Measurements from ENCODE around the gene SLC24A4. TPM values are rescaled to one million over a fixed set of nuclear protein-coding genes. Genes with fewer than 3 reads are reported as not detected.

SLC24A4 gene
- polyA plus RNA-seq, 1 donor (not counting 4 experiments of a cell fraction or from before 2014, with no cell fraction given) = 0.10 TPM

- no peak overlapping the region for H3K4me2 ChIP-seq (ENCODE audit: control insufficient read depth, extremely low read depth, insufficient read depth, low read depth, low read length)
- no peak overlapping the region for H2AFZ ChIP-seq (ENCODE audit: control insufficient read depth, low read length)
- no peaks in the 10 kb centered on the region for H3K36me3 ChIP-seq (ENCODE audit: control insufficient read depth in 2 of 2, extremely low read depth in 1 of 2, insufficient read depth in 2 of 2, low read length in 2 of 2)
- no peak overlapping the region for H3K27ac ChIP-seq (ENCODE audit: control insufficient read depth, insufficient read depth, low read length)
- no peaks in the 10 kb centered on the region for H3K9me1 ChIP-seq (ENCODE audit: control insufficient read depth, extremely low read depth, insufficient read depth, low read length)
- no peaks in the 10 kb centered on the region for H3K79me2 ChIP-seq (ENCODE audit: control insufficient read depth, insufficient read depth, low read length)
- no peak for FAIRE-seq
- no peak overlapping the region for H3K4me3 ChIP-seq (ENCODE audit: control insufficient read depth in 2 of 3, extremely low read depth in 1 of 3, insufficient read depth in 2 of 3, low read depth in 1 of 3, low read length in 3 of 3)
- H4K20me1 ChIP-seq (ENCODE audit: control insufficient read depth, extremely low read depth, insufficient read depth, low read length) = no peaks in the 10 kb centered on the region
- H3K9me3 ChIP-seq (ENCODE audit: control insufficient read depth, low read depth, low read length) = peaks cover 7% of the 10 kb centered on the region
- no peak overlapping the region for H3K9ac ChIP-seq (ENCODE audit: control insufficient read depth, extremely low read depth, insufficient read depth, low read length)
- DNase-seq (ENCODE audit: low read depth, low spot score) = no peak
- TF ChIP-seq CTCF (optimal IDR thresholded peaks at IDR 0.05 in 1 of 3, IDR thresholded peaks at IDR 0.05 in 1 of 3, conservative IDR thresholded peaks at IDR 0.05 in 1 of 3; ENCODE audit: extremely low read depth in 1 of 3, insufficient read depth in 2 of 3, low read length in 3 of 3) = no peak
- no peak for TF ChIP-seq EZH2 (IDR thresholded peaks at IDR 0.05; ENCODE audit: low read length)
- peaks cover 10% of the 10 kb centered on the region for H3K4me1 ChIP-seq (ENCODE audit: control insufficient read depth, extremely low read depth, insufficient read depth, low read length)
- H3K27me3 ChIP-seq (ENCODE audit: control insufficient read depth, extremely low read depth, insufficient read depth, low read length) = no peaks in the 10 kb centered on the region
- dilution Hi-C loops (cut with MboI; ENCODE audit: extremely low pct_ligation_motif_present, low sequenced_read_pairs) = no loop called here
These were observed 140.2 kb downstream of the SLC24A4 start for GRCh38 chr14:92463141-92463540.

- Histone ChIP-seq H3K4me1 (ENCODE audit: control insufficient read depth, extremely low read depth, insufficient read depth, low read length) (peaks cover 8% of the 10 kb centered on the region), H3K4me2 (ENCODE audit: control insufficient read depth, extremely low read depth, insufficient read depth, low read depth, low read length) (no peak overlapping the region), H2AFZ (ENCODE audit: control insufficient read depth, low read length) (no peak overlapping the region), H3K79me2 (ENCODE audit: control insufficient read depth, insufficient read depth, low read length) (no peaks in the 10 kb centered on the region), H3K9me3 (ENCODE audit: control insufficient read depth, low read depth, low read length) (peaks cover 7% of the 10 kb centered on the region), H4K20me1 (ENCODE audit: control insufficient read depth, extremely low read depth, insufficient read depth, low read length) (no peaks in the 10 kb centered on the region), H3K36me3 (ENCODE audit: control insufficient read depth in 2 of 2, extremely low read depth in 1 of 2, insufficient read depth in 2 of 2, low read length in 2 of 2) (no peaks in the 10 kb centered on the region), H3K27ac (ENCODE audit: control insufficient read depth, insufficient read depth, low read length) (no peak overlapping the region), H3K27me3 (ENCODE audit: control insufficient read depth, extremely low read depth, insufficient read depth, low read length) (no peaks in the 10 kb centered on the region), H3K4me3 (ENCODE audit: control insufficient read depth in 2 of 3, extremely low read depth in 1 of 3, insufficient read depth in 2 of 3, low read depth in 1 of 3, low read length in 3 of 3) (no peak overlapping the region), H3K9me1 (ENCODE audit: control insufficient read depth, extremely low read depth, insufficient read depth, low read length) (no peaks in the 10 kb centered on the region), H3K9ac (ENCODE audit: control insufficient read depth, extremely low read depth, insufficient read depth, low read length) (no peak overlapping the region)
- TF ChIP-seq CTCF (optimal IDR thresholded peaks at IDR 0.05 in 1 of 3, IDR thresholded peaks at IDR 0.05 in 1 of 3, conservative IDR thresholded peaks at IDR 0.05 in 1 of 3; ENCODE audit: extremely low read depth in 1 of 3, insufficient read depth in 2 of 3, low read length in 3 of 3) (no peak), EZH2 (IDR thresholded peaks at IDR 0.05; ENCODE audit: low read length) (no peak)
- DNase-seq (ENCODE audit: low read depth, low spot score) (no peak), FAIRE-seq (no peak)
- dilution Hi-C loops (cut with MboI; ENCODE audit: extremely low pct_ligation_motif_present, low sequenced_read_pairs) = no loop called here
These were observed 141.2 kb downstream of the SLC24A4 start for GRCh38 chr14:92464156-92464555.
